Kidney epithelial cell (primary cell): ENCODE measurements around the gene PRKACG. TPM values are rescaled to one million over a fixed set of nuclear protein-coding genes. Genes with fewer than 3 reads are reported as not detected.
"Not testable (repeated sequence)": the region's sequence is repeated elsewhere in the genome, so short reads cannot be mapped to it uniquely, and the experiment has no call there.

Experiments
- DNase-seq: peaks from one replicate; pipeline ENCODE4 v3.0.0-alpha.2; 2010; ENCODE audit warnings: low read depth
- H3K27me3 ChIP-seq: 2 replicates; pipeline ENCODE4 v1.6.0; 2011; ENCODE audit warnings: low read length; ENCODE audit not compliant: control insufficient read depth, insufficient read depth
- H3K36me3 ChIP-seq: 2 replicates; pipeline ENCODE4 v1.5.1; 2011; ENCODE audit warnings: low read length; ENCODE audit not compliant: control insufficient read depth, insufficient read depth
- H3K4me3 ChIP-seq: 2 replicates; pipeline ENCODE4 v1.5.1; 2011; ENCODE audit warnings: low read depth, mild to moderate bottlenecking, control low read depth, low read length
- total RNA-seq: library from RNA; depleted of rRNA; stranded (reverse); fragments of >200 nt; gene quantifications from 2 replicates; pipeline ENCODE4 v1.2.3, GENCODE V29; 2015
- TF ChIP-seq, protein P1 (sequence below): IDR thresholded peaks from 2 replicates; pipeline ENCODE4 v1.5.1; 2011; ENCODE audit warnings: mild to moderate bottlenecking, moderate library complexity, low read length, control low read depth, inconsistent platforms; ENCODE audit not compliant: insufficient read depth, poor library complexity, severe bottlenecking

The PRKACG gene
- total RNA-seq: not detected in 2 replicates

DNA sequence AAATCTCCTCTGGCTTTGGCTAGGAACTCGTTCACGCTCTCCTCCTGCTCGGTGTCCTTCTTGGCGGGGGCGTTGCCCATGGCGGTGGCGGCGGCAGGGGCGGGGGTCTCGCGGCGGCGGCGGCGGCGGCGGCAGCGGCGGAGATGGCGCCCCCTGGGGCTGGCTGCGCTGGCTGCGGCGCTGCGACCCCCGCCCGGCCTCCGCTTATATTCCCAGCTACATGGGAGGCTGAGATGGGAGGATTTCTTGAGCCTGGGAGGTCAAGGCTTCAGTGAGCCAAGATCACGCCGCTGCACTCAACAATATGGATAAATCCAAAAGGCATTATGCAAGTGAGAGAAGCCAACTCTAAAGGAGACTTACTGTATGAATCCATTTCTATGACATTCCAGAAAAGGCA, at the start of gene PRKACG:
Gene PRKACG (minus strand): TSS at position 101 of the 400 bp plus-strand sequence. CDS start 21 bp downstream, at position 80.
- TF ChIP-seq, protein P1, sequence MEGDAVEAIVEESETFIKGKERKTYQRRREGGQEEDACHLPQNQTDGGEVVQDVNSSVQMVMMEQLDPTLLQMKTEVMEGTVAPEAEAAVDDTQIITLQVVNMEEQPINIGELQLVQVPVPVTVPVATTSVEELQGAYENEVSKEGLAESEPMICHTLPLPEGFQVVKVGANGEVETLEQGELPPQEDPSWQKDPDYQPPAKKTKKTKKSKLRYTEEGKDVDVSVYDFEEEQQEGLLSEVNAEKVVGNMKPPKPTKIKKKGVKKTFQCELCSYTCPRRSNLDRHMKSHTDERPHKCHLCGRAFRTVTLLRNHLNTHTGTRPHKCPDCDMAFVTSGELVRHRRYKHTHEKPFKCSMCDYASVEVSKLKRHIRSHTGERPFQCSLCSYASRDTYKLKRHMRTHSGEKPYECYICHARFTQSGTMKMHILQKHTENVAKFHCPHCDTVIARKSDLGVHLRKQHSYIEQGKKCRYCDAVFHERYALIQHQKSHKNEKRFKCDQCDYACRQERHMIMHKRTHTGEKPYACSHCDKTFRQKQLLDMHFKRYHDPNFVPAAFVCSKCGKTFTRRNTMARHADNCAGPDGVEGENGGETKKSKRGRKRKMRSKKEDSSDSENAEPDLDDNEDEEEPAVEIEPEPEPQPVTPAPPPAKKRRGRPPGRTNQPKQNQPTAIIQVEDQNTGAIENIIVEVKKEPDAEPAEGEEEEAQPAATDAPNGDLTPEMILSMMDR: no peak
- DNase-seq: no peak
- Histone ChIP-seq H3K4me3 (no peak within 1 kb of the TSS), H3K36me3 (no peaks in the 10 kb centered on the region), H3K27me3 (no peaks in the 10 kb centered on the region)

DNA sequence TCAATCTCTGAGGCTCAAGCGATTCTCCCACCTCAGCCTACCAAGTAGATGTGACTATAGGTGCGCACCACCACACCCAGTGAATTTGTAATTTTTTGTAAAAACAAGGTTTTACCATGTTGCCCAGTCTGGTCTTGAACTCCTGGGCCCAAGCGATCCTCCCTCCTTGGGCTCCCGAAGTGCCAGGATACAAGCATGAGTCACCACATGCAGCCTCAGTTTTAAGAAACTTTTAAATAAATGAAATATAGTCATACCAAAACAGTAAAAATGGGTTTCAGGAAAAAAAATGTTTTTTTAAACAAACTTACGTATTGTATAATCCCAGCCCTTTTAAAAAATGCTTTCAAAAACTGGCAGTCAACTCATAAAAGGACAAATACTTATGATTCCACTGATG, 48.3 kb upstream of the PRKACG start:
- TF ChIP-seq, protein P1: no peak
- H3K36me3 ChIP-seq: no peaks in the 10 kb centered on the region
- H3K27me3 ChIP-seq: no peaks in the 10 kb centered on the region
- no peak overlapping the region for H3K4me3 ChIP-seq
- no peak for DNase-seq

DNA sequence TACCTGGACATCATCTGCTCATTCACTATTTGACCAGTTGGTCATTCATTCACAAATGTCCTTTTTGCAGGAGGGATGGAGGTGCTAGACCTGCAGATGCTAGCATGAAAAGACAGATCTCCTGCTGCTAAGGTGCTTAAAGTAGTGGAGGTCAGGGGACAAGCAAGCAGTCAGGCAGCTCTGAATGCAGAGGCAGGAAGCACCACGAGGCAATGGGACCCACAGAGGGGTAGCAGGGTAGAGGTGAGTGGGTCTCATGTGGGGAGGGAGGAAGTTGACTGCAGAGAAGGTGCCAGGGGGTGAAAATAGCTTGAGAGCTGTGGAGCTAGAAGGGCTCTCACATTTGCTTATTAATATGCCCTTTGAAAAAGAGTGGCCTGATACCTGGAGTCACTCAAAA, 46.9 kb upstream of the PRKACG start:
- H3K4me3 ChIP-seq: no peak overlapping the region

DNA sequence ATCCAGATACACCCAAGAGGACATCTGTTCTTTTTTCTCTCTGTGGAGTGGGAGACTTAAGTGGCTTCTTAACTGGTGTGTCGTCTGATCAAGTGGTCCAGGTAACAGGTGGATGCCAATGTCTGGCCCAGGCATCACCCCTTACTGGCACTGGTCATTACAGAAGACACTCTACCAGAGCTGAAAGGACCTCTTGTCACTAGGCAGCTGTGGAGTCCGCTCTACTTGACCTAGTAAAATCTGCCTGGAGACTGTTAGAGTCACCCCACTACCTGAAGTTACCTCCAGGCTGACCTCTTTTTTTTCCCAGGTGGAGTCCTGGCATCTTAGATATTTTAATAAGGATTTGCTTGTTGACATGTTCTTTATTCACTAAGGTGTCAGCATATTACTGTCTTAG, 44.2 kb upstream of the PRKACG start:
- DNase-seq: no peak
- Histone ChIP-seq H3K27me3 (no peaks in the 10 kb centered on the region), H3K4me3 (no peak overlapping the region), H3K36me3 (no peaks in the 10 kb centered on the region)
- TF ChIP-seq, protein P1: no peak

More for the DNA sequence above, 46.9 kb upstream of the PRKACG start:
- Histone ChIP-seq H3K27me3 (no peaks in the 10 kb centered on the region), H3K36me3 (no peaks in the 10 kb centered on the region)
- TF ChIP-seq, protein P1: no peak
- no peak for DNase-seq

DNA sequence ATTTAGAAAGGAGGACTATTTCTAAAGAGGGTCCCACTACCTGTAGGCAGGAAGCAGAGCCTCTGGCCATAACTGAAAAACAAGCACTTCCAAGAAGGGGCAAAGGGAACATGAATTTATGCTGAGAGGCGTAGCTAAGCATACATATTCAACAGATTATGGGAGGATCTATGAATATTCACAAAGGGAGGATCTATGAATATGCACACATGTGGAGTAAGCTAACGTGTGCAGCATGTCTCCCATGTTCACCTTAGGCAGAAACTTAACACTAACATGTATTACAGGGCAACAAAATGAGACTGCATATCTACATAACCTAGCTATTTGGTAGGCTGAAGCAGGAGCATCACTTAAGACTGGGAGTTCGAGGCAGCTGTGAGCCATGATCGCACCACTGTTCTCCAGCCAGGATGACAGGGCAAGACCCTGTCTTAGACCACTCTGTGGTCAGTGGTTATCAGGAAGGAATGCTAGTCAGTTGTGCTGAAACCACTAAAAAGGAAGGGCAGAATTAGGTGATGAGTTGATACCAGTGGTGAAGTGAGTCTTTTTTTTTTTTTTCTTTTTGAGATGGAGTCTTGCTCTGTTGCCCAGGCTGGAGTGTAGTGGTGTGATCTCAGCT, 42.4 kb upstream of the PRKACG start:
- DNase-seq: no peak
- TF ChIP-seq, protein P1: no peak
- Histone ChIP-seq H3K36me3 (no peaks in the 10 kb centered on the region), H3K4me3 (no peak overlapping the region), H3K27me3 (no peaks in the 10 kb centered on the region)

DNA sequence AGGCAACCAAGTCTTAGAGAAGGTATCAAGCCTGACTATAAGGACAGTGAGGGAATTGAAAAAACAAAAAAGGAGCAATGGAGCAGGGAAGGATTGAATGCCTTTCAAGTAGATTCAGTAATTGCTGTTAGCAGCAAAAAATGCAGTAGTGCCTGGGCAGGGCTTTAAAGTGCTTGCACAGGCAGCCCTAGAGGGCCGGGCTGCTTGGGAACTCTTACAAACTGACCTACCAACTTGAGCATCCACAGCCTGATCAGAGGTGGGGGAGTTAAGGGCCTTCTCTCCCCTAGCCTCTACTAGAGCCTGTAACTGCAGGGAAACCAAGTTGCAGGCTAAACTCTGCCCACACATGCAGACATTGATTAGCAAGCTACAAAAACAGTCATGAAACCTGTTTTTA, 41.1 kb upstream of the PRKACG start:
- no peak overlapping the region for H3K4me3 ChIP-seq
- TF ChIP-seq, protein P1: no peak
- H3K36me3 ChIP-seq: no peaks in the 10 kb centered on the region
- no peak for DNase-seq
- no peaks in the 10 kb centered on the region for H3K27me3 ChIP-seq

DNA sequence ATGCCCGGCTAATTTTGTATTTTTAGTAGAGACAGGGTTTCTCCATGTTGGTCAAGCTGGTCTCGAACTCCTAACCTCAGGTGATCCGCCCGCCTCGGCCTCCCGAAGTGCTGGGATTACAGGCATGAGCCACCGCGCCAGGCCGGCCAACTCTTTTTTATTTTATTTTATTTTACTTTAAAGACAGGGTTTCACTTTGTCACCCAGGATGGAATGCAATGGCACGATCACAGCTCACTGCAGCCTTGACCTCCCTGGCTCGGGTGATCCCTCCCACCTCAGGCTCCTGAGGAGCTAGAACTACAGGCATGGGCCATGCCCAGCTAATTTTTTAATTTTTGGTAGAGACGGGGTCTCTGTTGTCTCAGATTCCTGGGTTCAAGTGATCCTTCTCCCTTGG, 37.0 kb upstream of the PRKACG start:
- not testable (repeated sequence) for H3K36me3 ChIP-seq, H3K27me3 ChIP-seq, DNase-seq, H3K4me3 ChIP-seq
